ENCODE measurements around the gene BEGAIN.

BEGAIN gene

DNA sequence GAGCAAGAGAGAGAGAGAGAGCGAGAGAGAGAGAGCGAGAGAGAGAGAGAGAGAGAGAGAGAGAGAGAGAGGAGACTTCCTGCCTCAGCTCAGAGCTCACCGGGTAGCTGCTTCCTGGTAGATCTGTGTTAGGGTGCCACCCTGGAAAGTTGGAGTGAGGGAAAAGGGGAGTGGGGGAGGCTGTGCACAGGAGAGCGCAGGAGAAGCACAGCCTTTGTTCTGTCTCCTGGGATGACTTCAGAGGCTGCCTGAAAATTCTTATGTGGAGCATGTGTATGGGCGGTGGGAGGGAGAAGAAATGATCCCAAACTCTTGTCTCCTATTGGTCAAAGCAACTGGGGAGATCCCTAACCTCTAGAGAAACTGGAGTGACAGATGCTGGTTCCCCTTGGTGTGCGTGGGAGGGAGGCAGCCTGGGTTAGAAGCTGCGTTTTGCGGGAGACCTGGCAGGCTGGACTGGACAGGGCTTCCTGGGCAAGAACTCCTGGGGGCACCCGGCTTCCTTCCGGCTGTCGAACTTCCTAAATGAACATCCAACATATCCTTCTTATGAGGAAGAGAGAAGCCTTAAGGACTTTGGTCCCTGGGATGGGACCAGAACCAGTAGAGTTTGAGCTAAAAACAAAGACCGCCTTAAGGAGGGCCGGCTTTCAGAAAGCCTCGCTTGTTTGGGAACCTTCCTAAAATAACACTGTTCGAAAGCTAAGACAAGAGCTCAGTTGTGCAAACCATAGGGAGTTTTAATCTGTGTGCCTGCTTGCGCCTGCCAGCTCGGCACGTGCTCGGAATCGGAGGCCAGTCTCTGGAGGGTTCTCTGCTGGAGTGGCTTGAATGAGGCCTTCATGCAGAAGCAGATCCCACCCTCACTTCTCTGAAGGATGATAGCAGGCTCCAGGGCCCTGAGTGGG, 30.4 kb upstream of the BEGAIN start:
- no peak for DNase-seq (ENCODE audit: low read depth)
- TF ChIP-seq, protein P1, sequence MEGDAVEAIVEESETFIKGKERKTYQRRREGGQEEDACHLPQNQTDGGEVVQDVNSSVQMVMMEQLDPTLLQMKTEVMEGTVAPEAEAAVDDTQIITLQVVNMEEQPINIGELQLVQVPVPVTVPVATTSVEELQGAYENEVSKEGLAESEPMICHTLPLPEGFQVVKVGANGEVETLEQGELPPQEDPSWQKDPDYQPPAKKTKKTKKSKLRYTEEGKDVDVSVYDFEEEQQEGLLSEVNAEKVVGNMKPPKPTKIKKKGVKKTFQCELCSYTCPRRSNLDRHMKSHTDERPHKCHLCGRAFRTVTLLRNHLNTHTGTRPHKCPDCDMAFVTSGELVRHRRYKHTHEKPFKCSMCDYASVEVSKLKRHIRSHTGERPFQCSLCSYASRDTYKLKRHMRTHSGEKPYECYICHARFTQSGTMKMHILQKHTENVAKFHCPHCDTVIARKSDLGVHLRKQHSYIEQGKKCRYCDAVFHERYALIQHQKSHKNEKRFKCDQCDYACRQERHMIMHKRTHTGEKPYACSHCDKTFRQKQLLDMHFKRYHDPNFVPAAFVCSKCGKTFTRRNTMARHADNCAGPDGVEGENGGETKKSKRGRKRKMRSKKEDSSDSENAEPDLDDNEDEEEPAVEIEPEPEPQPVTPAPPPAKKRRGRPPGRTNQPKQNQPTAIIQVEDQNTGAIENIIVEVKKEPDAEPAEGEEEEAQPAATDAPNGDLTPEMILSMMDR (IDR thresholded peaks at IDR 0.05; ENCODE audit: low read depth, low read length, missing control alignments) = no peak
- H3K4me3 ChIP-seq (ENCODE audit: low read depth, low read length) = no peak overlapping the region
- in situ Hi-C loops (cut with HindIII; ENCODE audit: low sequenced_read_pairs) = no loop called here

DNA sequence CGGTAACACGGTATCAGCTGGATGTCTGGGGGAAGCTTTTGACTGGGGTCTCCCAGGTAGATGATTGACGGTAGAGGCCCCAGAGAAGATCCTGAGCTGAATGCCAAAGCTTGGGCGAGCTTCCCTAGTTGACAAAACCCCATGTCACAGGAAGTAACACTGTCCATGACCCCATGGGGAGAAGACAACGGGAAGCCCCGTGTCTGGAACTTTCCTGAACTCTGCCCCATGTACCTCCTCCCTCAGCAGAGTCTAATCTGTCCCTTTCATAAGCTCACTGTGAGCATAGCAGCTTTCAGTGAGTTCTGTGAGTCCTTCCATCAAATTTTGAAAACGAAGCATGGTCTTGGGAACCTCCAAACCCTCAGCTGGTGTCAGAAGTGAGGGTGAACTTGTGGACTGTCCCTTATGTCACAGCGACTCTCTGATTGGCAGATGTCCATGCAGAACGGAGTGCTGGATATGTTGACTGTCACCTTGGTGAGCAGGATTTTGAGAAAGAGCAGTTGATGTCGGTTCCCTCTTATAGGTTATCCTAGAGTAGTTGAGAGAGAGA, 29.7 kb upstream of the BEGAIN start:
- TF ChIP-seq, protein P1 (IDR thresholded peaks at IDR 0.05; ENCODE audit: low read depth, low read length, missing control alignments) = no peak

DNA sequence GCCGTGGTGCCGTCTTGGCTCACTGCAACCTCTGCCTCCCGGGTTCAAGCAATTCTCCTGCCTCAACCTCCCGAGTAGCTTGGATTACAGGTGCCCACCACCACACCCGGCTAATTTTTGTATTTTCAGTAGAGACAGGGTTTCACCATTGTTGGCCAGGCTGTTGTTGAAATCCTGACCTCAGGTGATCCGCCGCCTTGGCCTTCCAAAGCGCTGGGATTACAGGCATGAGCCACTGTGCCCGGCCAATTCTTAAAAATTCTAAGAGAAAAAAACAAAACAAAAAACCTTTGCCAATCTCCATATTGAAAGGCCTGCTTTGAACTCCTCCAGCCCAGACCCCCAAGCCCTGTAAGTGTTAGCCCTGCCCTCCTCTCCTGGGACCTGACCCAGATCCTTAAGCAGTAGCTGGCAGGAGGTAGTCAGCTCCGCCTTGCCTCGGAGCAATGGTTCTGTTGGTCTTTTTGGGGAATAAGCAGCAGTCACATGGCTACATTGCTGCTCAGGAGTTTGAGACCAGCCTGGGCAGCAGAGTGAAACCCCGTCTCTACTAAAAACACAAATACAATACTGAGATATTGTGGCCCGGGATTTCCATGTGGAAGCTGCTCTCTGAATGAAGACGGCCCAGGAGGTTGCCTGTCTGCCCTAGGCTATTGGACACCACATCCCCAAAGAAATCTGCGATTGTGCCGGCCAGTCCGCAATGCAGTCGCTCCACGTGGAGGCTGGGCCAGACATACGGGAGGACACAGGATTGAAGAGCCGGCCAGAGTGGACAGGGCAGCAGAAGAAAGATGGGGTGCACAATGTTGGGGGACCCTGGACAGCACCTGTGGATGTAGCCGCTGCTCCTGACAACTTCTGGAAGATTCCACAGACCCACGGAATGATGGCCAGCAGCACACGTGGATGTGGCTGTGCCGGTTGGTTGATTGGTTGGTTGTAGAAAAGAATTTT, 28.8 kb upstream of the BEGAIN start:
- in situ Hi-C loops (cut with HindIII; ENCODE audit: low sequenced_read_pairs) = no loop called here
- TF ChIP-seq, protein P1 (IDR thresholded peaks at IDR 0.05; ENCODE audit: low read depth, low read length, missing control alignments) = no peak
- H3K4me3 ChIP-seq (ENCODE audit: low read depth, low read length) = no peak overlapping the region
- no peak for DNase-seq (ENCODE audit: low read depth)

More for the DNA sequence above, 29.7 kb upstream of the BEGAIN start:
- H3K4me3 ChIP-seq (ENCODE audit: low read depth, low read length) = no peak overlapping the region
- in situ Hi-C loops (cut with HindIII; ENCODE audit: low sequenced_read_pairs) = no loop called here
- no peak for DNase-seq (ENCODE audit: low read depth)

DNA sequence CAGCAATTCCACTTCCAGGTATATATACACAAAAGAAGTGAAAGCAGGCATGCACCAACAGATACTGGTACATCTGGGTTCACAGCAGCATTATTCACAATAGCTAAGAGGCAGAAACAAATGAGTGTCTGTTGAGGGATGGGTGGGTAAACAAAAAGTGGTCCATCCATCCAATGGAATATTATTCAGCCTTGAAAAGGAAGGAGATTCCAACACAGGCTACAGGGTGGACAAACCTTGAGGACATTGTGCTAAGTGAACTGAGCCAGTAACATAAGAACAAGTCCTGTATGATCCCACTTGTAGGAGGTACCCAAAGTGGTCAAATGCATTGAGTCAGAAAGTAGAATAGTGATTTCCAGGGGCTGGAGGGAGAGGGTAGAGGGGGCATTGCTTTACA, 27.6 kb upstream of the BEGAIN start:
- in situ Hi-C loops (cut with HindIII; ENCODE audit: low sequenced_read_pairs) = no loop called here
- H3K4me3 ChIP-seq (ENCODE audit: low read depth, low read length) = no peak overlapping the region
- DNase-seq (ENCODE audit: low read depth) = no peak
- TF ChIP-seq, protein P1 (IDR thresholded peaks at IDR 0.05; ENCODE audit: low read depth, low read length, missing control alignments) = no peak

DNA sequence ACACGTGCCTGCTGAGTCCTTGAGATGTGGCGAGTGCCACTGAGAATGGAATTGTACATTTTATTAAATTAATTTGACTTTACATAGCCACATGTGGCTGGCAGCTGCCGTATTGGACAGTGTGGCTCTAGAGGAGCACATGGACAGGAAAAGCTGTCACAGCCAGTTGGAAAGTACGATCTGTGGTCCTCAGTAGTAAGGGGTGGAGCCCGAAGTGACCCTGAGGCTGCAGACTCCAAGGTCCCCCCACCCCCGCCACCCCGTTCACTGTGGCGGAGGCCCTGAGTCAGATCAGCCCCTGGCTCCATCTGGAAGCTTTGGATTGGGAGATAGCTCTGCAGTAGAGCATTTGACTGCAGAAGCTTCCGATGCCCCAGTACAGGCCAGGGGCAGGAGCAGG, 25.8 kb upstream of the BEGAIN start:
- no peak for DNase-seq (ENCODE audit: low read depth)
- TF ChIP-seq, protein P1 (IDR thresholded peaks at IDR 0.05; ENCODE audit: low read depth, low read length, missing control alignments) = no peak
- in situ Hi-C loops (cut with HindIII; ENCODE audit: low sequenced_read_pairs) = no loop called here
- H3K4me3 ChIP-seq (ENCODE audit: low read depth, low read length) = no peak overlapping the region

DNA sequence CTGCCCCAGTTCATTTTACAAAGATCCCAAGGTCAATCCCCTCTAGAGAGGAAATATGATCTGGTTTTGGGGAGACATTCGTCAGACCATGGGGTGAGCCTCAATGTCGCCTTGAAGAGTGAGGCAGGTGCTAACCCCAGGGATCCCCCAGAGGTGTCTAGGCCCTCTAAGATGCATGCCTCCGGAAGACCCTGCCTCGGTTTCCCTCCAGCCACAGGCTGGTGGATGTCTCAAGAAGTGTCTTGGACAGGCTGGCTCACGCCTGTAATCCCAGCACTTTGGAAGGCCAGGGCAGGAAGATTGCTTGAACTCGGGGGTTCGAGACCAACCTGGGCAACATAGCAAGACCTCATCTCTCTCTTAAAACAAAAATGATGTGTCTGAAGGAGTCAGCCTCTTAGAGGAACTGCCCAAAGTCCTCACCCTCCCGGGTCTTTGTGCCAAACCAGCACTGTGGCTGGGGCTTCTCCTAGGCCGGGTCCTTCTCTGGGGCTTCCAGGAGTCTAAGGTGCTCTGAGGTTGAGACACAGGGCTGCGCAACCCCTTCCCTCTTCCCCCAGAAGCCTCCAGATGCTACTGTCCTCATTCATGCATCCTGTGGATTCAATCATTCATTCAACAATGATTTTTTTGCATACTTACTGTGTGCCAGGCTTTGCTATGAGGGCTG, 24.7 kb upstream of the BEGAIN start:
- no peak overlapping the region for H3K4me3 ChIP-seq (ENCODE audit: low read depth, low read length)
- TF ChIP-seq, protein P1 (IDR thresholded peaks at IDR 0.05; ENCODE audit: low read depth, low read length, missing control alignments) = no peak
- DNase-seq (ENCODE audit: low read depth) = no peak
- in situ Hi-C loops (cut with HindIII; ENCODE audit: low sequenced_read_pairs) = no loop called here

All from astrocyte of the cerebellum (primary cell).